Measurements from ENCODE around the gene RAB3C. TPM values are rescaled to one million over a fixed set of nuclear protein-coding genes. Genes with fewer than 3 reads are reported as not detected.

The RAB3C gene
- total RNA-seq, 1 experiment from 2014 or later: 13.3 TPM

DNA sequence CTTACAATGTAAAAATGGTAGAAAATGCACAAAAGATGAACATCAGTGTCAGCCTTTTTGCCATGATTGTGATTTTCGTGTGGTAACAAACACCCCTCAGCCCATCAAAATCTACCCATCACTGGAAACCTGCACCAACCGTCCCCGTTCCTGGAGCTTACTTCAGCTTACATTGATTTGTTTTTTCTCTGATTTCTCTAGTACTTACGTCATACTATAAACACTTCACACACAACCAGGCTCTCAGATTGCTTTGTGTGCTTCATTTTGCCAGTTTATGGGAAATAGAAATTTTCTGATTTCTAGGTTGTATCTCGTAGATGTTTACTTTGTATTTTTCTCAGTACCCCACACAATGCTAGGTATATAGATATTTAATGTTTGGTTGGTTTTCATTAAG, 129.1 kb downstream of the RAB3C start:
- Mint-ChIP-seq H3K27me3 (ENCODE audit: low read depth) (no peaks in the 10 kb centered on the region; the same call in 1 of the 2 replicates), H3K4me1 (peaks cover 8% of the 10 kb centered on the region), H3K36me3 (peaks cover 11% of the 10 kb centered on the region), H3K4me3 (no peak overlapping the region), H3K27ac (no peak overlapping the region), H3K9me3 (peaks cover 13% of the 10 kb centered on the region)
- ChIA-PET POLR2A (no interaction called here), CTCF (no interaction called here)
- TF ChIP-seq, protein P1, sequence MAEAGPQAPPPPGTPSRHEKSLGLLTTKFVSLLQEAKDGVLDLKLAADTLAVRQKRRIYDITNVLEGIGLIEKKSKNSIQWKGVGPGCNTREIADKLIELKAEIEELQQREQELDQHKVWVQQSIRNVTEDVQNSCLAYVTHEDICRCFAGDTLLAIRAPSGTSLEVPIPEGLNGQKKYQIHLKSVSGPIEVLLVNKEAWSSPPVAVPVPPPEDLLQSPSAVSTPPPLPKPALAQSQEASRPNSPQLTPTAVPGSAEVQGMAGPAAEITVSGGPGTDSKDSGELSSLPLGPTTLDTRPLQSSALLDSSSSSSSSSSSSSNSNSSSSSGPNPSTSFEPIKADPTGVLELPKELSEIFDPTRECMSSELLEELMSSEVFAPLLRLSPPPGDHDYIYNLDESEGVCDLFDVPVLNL (CRISPR knock-in tag; IDR thresholded peaks at IDR 0.05; ENCODE audit: borderline replicate concordance, low read depth): no peak
- TF ChIP-seq ZNF423 (CRISPR knock-in tag; IDR thresholded peaks at IDR 0.05) (no peak), ZNF121 (CRISPR knock-in tag; IDR thresholded peaks at IDR 0.05) (no peak), MYBL2 (CRISPR knock-in tag; IDR thresholded peaks at IDR 0.05) (no peak), TCF7 (CRISPR knock-in tag; IDR thresholded peaks at IDR 0.05; ENCODE audit: low read depth) (no peak), FOXK1 (CRISPR knock-in tag; IDR thresholded peaks at IDR 0.05) (no peak), TEAD1 (CRISPR knock-in tag; IDR thresholded peaks at IDR 0.05) (no peak), ZNF671 (CRISPR knock-in tag; IDR thresholded peaks at IDR 0.05) (no peak), CREM (CRISPR knock-in tag; IDR thresholded peaks at IDR 0.05) (no peak), EMX1 (CRISPR knock-in tag; IDR thresholded peaks at IDR 0.05) (no peak), HMGA2 (CRISPR knock-in tag; IDR thresholded peaks at IDR 0.05) (no peak), NR2C2 (CRISPR knock-in tag; IDR thresholded peaks at IDR 0.05) (no peak), JUN (CRISPR knock-in tag; IDR thresholded peaks at IDR 0.05) (no peak), ETV6 (CRISPR knock-in tag; IDR thresholded peaks at IDR 0.05) (no peak), NR3C1 (CRISPR knock-in tag; conservative IDR thresholded peaks at IDR 0.05; ENCODE audit: low read depth) (no peak), RORB (CRISPR knock-in tag; IDR thresholded peaks at IDR 0.05) (no peak)
- TF ChIP-seq, protein P2, sequence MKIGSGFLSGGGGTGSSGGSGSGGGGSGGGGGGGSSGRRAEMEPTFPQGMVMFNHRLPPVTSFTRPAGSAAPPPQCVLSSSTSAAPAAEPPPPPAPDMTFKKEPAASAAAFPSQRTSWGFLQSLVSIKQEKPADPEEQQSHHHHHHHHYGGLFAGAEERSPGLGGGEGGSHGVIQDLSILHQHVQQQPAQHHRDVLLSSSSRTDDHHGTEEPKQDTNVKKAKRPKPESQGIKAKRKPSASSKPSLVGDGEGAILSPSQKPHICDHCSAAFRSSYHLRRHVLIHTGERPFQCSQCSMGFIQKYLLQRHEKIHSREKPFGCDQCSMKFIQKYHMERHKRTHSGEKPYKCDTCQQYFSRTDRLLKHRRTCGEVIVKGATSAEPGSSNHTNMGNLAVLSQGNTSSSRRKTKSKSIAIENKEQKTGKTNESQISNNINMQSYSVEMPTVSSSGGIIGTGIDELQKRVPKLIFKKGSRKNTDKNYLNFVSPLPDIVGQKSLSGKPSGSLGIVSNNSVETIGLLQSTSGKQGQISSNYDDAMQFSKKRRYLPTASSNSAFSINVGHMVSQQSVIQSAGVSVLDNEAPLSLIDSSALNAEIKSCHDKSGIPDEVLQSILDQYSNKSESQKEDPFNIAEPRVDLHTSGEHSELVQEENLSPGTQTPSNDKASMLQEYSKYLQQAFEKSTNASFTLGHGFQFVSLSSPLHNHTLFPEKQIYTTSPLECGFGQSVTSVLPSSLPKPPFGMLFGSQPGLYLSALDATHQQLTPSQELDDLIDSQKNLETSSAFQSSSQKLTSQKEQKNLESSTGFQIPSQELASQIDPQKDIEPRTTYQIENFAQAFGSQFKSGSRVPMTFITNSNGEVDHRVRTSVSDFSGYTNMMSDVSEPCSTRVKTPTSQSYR (CRISPR knock-in tag; IDR thresholded peaks at IDR 0.05): no peak
- TF ChIP-seq, protein P3, sequence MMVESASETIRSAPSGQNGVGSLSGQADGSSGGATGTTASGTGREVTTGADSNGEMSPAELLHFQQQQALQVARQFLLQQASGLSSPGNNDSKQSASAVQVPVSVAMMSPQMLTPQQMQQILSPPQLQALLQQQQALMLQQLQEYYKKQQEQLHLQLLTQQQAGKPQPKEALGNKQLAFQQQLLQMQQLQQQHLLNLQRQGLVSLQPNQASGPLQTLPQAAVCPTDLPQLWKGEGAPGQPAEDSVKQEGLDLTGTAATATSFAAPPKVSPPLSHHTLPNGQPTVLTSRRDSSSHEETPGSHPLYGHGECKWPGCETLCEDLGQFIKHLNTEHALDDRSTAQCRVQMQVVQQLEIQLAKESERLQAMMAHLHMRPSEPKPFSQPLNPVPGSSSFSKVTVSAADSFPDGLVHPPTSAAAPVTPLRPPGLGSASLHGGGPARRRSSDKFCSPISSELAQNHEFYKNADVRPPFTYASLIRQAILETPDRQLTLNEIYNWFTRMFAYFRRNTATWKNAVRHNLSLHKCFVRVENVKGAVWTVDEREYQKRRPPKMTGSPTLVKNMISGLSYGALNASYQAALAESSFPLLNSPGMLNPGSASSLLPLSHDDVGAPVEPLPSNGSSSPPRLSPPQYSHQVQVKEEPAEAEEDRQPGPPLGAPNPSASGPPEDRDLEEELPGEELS (CRISPR knock-in tag; IDR thresholded peaks at IDR 0.05): no peak
- ATAC-seq: no peak
- no peak for DNase-seq (ENCODE audit: low spot score)

DNA sequence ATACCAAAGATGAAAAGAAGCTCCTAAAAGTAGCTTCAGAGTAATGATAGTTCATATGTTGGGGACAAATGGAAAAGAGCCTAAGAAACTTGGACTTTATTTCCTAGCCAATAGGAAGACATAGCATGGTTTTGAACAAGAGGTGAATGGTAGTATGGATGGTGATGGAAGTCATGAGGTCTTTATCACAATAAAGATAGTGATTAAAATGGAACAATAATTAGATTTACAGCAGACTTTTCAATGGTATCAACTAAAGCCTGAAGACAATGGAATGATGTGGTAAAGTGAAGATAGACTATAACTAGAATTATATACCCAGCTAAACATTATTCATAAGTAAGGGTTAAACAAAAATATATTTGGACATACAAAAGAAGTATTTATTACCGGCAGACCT, 131.2 kb downstream of the RAB3C start:
- TF ChIP-seq ZNF219 (CRISPR knock-in tag; IDR thresholded peaks at IDR 0.05; ENCODE audit: borderline replicate concordance): no peak
- TF ChIP-seq ZNF317 (CRISPR knock-in tag; IDR thresholded peaks at IDR 0.05; ENCODE audit: borderline replicate concordance, low read depth): peak; percentile 87
- peaks cover 28% of the 10 kb centered on the region for H3K4me1 Mint-ChIP-seq
- ChIA-PET CTCF (no interaction called here), POLR2A (no interaction called here)
- ATAC-seq (no peak), DNase-seq (ENCODE audit: low spot score) (no peak)
- H3K9me3 Mint-ChIP-seq: peaks cover 13% of the 10 kb centered on the region
- no peak overlapping the region for H3K4me3 Mint-ChIP-seq
- H3K27me3 Mint-ChIP-seq (ENCODE audit: low read depth): no peaks in the 10 kb centered on the region; the same call in 1 of the 2 replicates
- no peak overlapping the region for H3K27ac Mint-ChIP-seq
- peaks cover 11% of the 10 kb centered on the region for H3K36me3 Mint-ChIP-seq
